ENCODE results near the gene SCN8A.

DNA sequence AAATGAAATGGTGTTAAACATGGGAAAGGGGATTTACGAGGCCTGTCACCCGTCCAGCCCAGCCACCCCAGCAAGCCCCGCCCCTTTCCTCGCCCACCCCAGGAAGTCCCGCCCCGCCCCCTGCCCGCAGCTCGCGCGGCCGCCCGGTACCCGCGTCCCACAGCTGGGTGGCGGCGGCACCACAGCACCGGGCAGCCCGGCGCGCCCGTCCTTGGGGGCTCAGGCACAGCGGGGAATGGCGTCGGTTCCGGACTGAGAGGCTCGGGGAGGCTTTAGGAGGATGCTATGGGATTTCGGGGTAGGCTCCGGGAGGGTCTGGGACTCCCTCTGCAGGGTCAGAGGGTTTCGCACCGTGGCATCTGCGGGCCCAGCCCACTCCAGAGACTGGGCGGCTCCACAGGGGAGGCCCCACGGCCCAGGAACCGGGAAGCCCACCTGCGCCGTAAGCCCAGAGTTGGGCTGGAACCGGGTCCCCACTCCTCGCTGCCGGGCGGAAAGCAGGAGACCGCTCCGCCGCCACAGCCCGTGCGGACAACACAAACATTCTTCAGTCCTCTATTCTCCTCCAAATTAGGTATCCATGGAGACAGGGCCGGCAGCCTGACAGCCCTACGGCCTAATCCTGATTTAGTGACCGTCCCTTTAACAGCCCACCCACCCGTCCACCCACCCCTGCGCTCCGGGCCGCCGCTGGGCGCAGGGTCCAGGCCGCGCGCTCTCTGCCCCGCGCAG lies 256.0 kb downstream of the SCN8A start:
- no peak for TF ChIP-seq POLR2AphosphoS5 (IDR thresholded peaks at IDR 0.05; ENCODE audit: low read depth)
- TF ChIP-seq CTCF (IDR thresholded peaks at IDR 0.05; ENCODE audit: insufficient read depth, low read length) = no peak
- TF ChIP-seq REST (IDR thresholded peaks at IDR 0.05; ENCODE audit: insufficient replicate concordance, low read depth) = no peak
- no peak for TF ChIP-seq GABPA (IDR thresholded peaks at IDR 0.05; ENCODE audit: low read depth)

Measured in HL-60 (cell line).